ENCODE measurements around the gene PADI2. TPM values are rescaled to one million over a fixed set of nuclear protein-coding genes. Genes with fewer than 3 reads are reported as not detected.

Gene PADI2
- total RNA-seq, 2 donors from 2014 or later: 0.27 to 2.3 TPM

GRCh38 chr1:17098446-17099317 lies 20.6 kb downstream of the PADI2 start:
- Histone ChIP-seq H3K9me3 (no peaks in the 10 kb centered on the region), H3K27me3 (replicated peaks; ENCODE audit: insufficient read depth) (no peaks in the 10 kb centered on the region), H3K4me1 (ENCODE audit: control insufficient read depth in 1 of 2, low read depth in 2 of 2) (no peaks in the 10 kb centered on the region), H3K36me3 (no peaks in the 10 kb centered on the region), H3K27ac (no peak overlapping the region), H3K4me3 (no peak overlapping the region)
- no peak for TF ChIP-seq CTCF (IDR thresholded peaks at IDR 0.05)
- no peak for DNase-seq (ENCODE audit: low spot score)
- ATAC-seq (ENCODE audit: insufficient number of reproducible peaks, low FRiP score, low read depth): no peak

- no peaks in the 10 kb centered on the region for H3K4me1 ChIP-seq (ENCODE audit: control insufficient read depth in 1 of 2, low read depth in 2 of 2)
- TF ChIP-seq CTCF (IDR thresholded peaks at IDR 0.05): no peak
- H3K27me3 ChIP-seq (replicated peaks; ENCODE audit: insufficient read depth): no peaks in the 10 kb centered on the region
- no peaks in the 10 kb centered on the region for H3K36me3 ChIP-seq
- no peaks in the 10 kb centered on the region for H3K9me3 ChIP-seq
- no peak for ATAC-seq (ENCODE audit: insufficient number of reproducible peaks, low FRiP score, low read depth)
- H3K27ac ChIP-seq: no peak overlapping the region
- no peak for DNase-seq (ENCODE audit: low spot score)
- H3K4me3 ChIP-seq: no peak overlapping the region
Observed at GRCh38 chr1:17097787-17098186, 21.5 kb downstream of the PADI2 start.

GRCh38 chr1:17097147-17097546 lies 22.1 kb downstream of the PADI2 start:
- no peaks in the 10 kb centered on the region for H3K27me3 ChIP-seq (replicated peaks; ENCODE audit: insufficient read depth)
- ATAC-seq (ENCODE audit: insufficient number of reproducible peaks, low FRiP score, low read depth): no peak
- H3K4me3 ChIP-seq: no peak overlapping the region
- H3K36me3 ChIP-seq: no peaks in the 10 kb centered on the region
- H3K4me1 ChIP-seq (ENCODE audit: control insufficient read depth in 1 of 2, low read depth in 2 of 2): no peaks in the 10 kb centered on the region
- H3K9me3 ChIP-seq: no peaks in the 10 kb centered on the region
- no peak for DNase-seq (ENCODE audit: low spot score)
- TF ChIP-seq CTCF (IDR thresholded peaks at IDR 0.05): no peak
- no peak overlapping the region for H3K27ac ChIP-seq

- TF ChIP-seq CTCF (IDR thresholded peaks at IDR 0.05): no peak
- Histone ChIP-seq H3K4me3 (no peak overlapping the region), H3K9me3 (no peaks in the 10 kb centered on the region), H3K27ac (no peak overlapping the region), H3K27me3 (replicated peaks; ENCODE audit: insufficient read depth) (no peaks in the 10 kb centered on the region), H3K4me1 (ENCODE audit: control insufficient read depth in 1 of 2, low read depth in 2 of 2) (no peaks in the 10 kb centered on the region), H3K36me3 (no peaks in the 10 kb centered on the region)
- ATAC-seq (ENCODE audit: insufficient number of reproducible peaks, low FRiP score, low read depth) (no peak), DNase-seq (ENCODE audit: low spot score) (no peak)
Observed at GRCh38 chr1:17096584-17096983, 22.7 kb downstream of the PADI2 start.

GRCh38 chr1:17095141-17095540 lies 24.1 kb downstream of the PADI2 start:
- H3K27ac ChIP-seq: no peak overlapping the region
- no peak for TF ChIP-seq CTCF (IDR thresholded peaks at IDR 0.05)
- no peak overlapping the region for H3K4me3 ChIP-seq
- H3K36me3 ChIP-seq: no peaks in the 10 kb centered on the region
- no peaks in the 10 kb centered on the region for H3K9me3 ChIP-seq
- DNase-seq (ENCODE audit: low spot score) (no peak), ATAC-seq (ENCODE audit: insufficient number of reproducible peaks, low FRiP score, low read depth) (no peak)
- H3K4me1 ChIP-seq (ENCODE audit: control insufficient read depth in 1 of 2, low read depth in 2 of 2): no peaks in the 10 kb centered on the region
- H3K27me3 ChIP-seq (replicated peaks; ENCODE audit: insufficient read depth): no peaks in the 10 kb centered on the region
